Coronary artery (tissue), 2 donors: Measurements from ENCODE around the gene UCHL1.

Source experiments
- DNase-seq: peaks from one replicate; pipeline ENCODE4 v3.0.0-alpha.2; 2017; ENCODE audit warnings: low spot score
- H3K27ac ChIP-seq, 2 donors: fragments of 200-600 bp; sonication (generic); one replicate each; pipeline ENCODE4 v1.5.1; 2016 to 2019
- H3K4me3 ChIP-seq: fragments of 200-600 bp; sonication (generic); 2 replicates; pipeline ENCODE4 v1.5.1; 2016; ENCODE audit warnings: mild to moderate bottlenecking, moderate library complexity
- CTCF ChIP-seq: fragments of 200-600 bp; sonication (generic); IDR thresholded peaks from one replicate; pipeline ENCODE4 v1.5.1; 2019; ENCODE audit warnings: antibody characterized with exemption

UCHL1 gene

DNA sequence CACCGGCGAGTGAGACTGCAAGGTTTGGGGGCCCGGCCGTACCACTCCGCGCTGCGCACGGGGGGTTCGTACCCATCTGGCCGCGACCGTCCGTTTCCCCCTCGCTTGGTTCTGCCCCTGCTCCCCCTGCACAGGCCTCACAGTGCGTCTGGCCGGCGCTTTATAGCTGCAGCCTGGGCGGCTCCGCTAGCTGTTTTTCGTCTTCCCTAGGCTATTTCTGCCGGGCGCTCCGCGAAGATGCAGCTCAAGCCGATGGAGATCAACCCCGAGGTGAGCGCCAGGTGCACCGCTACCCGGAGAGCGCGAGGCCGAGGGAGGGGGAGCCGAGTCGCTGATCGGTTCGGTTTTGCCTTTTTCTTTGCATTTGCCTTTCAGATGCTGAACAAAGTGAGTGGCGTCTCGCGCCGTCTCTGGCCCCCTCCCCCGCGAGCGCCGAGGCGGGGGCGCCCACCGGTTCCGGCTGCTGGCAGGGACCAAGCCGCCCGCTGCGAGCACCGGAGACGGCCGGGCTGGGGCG lies at the start of gene UCHL1:
Gene UCHL1, plus strand, starts transcription at position 189 of the 517 bp plus-strand sequence. Its CDS starts 49 bp downstream, at position 238.
- TF ChIP-seq CTCF: no peak
- Histone ChIP-seq H3K27ac (no peak within 1 kb of the TSS), H3K4me3 (peak within 1 kb of the TSS; percentile 85)
- DNase-seq: no peak

GRCh38 chr4:41207291-41207831 lies 49.4 kb upstream of the UCHL1 start:
- DNase-seq: no peak
- Histone ChIP-seq H3K27ac (peak overlapping the region in 1 of 2 donors; percentile 6), H3K4me3 (no peak overlapping the region)
- no peak for TF ChIP-seq CTCF

GRCh38 chr4:41209187-41209586 lies 47.5 kb upstream of the UCHL1 start:
- no peak overlapping the region for H3K4me3 ChIP-seq
- peak overlapping the region in 1 of 2 donors; percentile 31 for H3K27ac ChIP-seq
- DNase-seq: no peak
- no peak for TF ChIP-seq CTCF

DNA sequence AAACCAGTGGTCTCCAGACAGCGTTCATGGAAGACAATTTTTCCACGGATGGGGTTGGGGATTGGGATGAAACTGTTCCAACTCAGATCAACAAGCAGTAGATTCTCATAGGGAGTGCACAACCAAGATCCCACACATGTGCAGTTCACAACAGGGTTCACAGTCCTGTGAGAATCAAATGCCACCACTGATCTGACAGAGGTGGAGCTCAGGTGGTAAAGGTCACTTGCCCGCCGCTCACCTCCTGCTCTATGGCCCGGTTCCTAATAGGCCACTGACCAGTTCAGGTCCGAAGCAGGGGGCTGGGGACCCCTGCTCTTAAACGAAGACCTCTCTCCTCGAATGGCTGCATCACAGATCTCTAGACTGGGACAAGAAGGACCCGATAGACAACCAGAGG lies 46.8 kb upstream of the UCHL1 start:
- H3K4me3 ChIP-seq: no peak overlapping the region
- no peak for TF ChIP-seq CTCF
- no peak for DNase-seq
- H3K27ac ChIP-seq: peak overlapping the region in 1 of 2 donors; percentile 20

DNA sequence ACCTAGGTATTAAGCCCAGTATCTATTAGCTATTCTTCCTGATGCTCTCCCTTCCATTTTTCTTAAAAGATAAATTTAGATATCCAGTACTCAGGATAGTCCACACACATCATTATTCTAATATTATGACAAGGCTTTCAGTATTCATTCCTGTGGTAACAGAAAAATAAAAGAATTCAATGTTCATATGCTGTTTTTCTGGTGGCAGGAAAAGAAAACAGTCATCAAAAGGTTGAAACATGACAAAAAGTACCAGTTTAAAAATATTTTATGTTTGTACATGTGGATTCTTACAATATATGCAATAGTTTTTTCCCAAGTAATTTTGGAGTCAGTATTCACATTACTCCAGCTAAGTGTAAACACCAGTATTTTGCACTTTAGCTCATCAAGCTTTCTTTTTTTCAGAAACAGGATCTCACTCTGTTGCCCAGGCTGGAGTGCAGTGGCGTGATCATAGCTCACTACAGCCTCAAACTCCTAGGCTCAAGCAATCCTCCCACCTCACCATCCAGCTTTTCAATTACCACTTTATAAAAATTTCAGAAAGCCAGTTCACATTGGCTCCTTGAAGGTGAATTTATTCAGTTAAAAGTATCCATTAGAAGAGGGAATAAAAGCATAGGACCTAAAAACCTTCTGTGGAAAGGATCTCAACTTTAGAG lies 44.6 kb upstream of the UCHL1 start:
- peak overlapping the region; percentile 34 to 35 for H3K27ac ChIP-seq
- peak overlapping the region; percentile 91 for H3K4me3 ChIP-seq

DNA sequence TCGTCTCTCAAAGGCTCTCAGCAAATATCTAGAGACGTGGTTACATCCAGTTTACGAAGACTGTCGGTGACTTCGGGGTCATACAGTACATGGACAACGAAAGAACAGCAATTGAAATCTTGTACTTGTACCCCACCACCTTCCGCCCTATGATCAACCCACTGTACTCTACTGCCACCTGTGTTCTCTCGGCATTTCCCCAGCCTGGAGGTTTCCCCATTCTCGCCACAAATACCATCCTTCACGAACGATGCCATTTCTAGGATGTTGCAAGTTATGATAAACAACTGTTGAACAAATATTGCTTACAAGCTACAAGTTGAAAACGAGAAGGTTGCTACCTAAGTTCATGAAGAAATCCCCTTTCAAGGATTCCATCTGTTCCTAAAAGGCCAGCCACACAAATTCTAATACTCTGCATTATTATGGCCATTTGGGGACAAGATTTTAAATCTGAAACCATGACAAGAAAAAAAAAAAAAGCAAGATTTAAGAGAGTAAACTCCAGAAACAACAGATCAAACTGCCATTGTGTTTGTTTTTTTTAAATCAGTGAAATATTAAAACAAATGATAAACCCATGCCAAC lies 44.0 kb upstream of the UCHL1 start:
- Histone ChIP-seq H3K27ac (peak overlapping the region; percentile 34 to 35), H3K4me3 (peak overlapping the region; percentile 91)
- no peak for DNase-seq
- peak; percentile 47 for TF ChIP-seq CTCF

More for the DNA sequence above, 44.6 kb upstream of the UCHL1 start:
- TF ChIP-seq CTCF: no peak
- no peak for DNase-seq
